Esophagus muscularis mucosa (tissue), 4 donors: ENCODE results near the gene EFCAB14. TPM values are rescaled to one million over a fixed set of nuclear protein-coding genes. Genes with fewer than 3 reads are reported as not detected.
"Not testable (repeated sequence)": the region's sequence is repeated elsewhere in the genome, so short reads cannot be mapped to it uniquely, and the experiment has no call there.

Source experiments
- DNase-seq: peaks from one replicate; pipeline ENCODE4 v3.0.0-alpha.2; 2017; ENCODE audit errors: extremely low spot score
- H3K27ac ChIP-seq, 4 donors: fragments of 200-600 bp; sonication (generic); replicated peaks in 1 of 4; 1 replicate in 3 of 4; 2 replicates in 1 of 4; pipeline ENCODE4 v1.5.1; 2016 to 2019; ENCODE audit warnings: mild to moderate bottlenecking in 1 of 4
- H3K27me3 ChIP-seq, 4 donors: fragments of 200-600 bp; sonication (generic); one replicate each; pipeline versions ENCODE4 v1.5.1 to v1.6.0; 2016 to 2019
- H3K36me3 ChIP-seq, 4 donors: fragments of 200-600 bp; sonication (generic); one replicate each; pipeline ENCODE4 v1.5.1; 2016 to 2019
- H3K4me1 ChIP-seq, 4 donors: fragments of 200-600 bp; sonication (generic); one replicate each; pipeline ENCODE4 v1.5.1; 2016 to 2019
- H3K4me3 ChIP-seq, 4 donors: fragments of 200-600 bp; sonication (generic); 1 replicate in 2 of 4; 2 replicates in 2 of 4; pipeline ENCODE4 v1.5.1; 2016 to 2019; ENCODE audit warnings: mild to moderate bottlenecking in 4 of 4, moderate library complexity in 1 of 4
- H3K9me3 ChIP-seq, 4 donors: fragments of 200-600 bp; sonication (generic); 1 replicate in 3 of 4; 2 replicates in 1 of 4; pipeline ENCODE4 v1.5.1; 2016 to 2019
- EP300 ChIP-seq: sonication (generic); formaldehyde crosslinking; IDR thresholded peaks from one replicate; pipeline ENCODE4 v1.6.1; 2017; ENCODE audit warnings: antibody characterized with exemption
- POLR2A ChIP-seq: fragments of 450-650 bp; IDR thresholded peaks from one replicate; pipeline ENCODE4 v1.6.1; 2017; ENCODE audit warnings: antibody characterized with exemption, moderate library complexity, mild to moderate bottlenecking, low read depth
- POLR2AphosphoS5 ChIP-seq, 2 donors: sonication (generic); formaldehyde crosslinking; IDR thresholded peaks; one replicate each; pipeline ENCODE4 v1.6.1; 2017; ENCODE audit warnings: antibody characterized with exemption in 2 of 2
- WGBS: methylation state at CpG from one replicate; pipeline ENCODE4 v1.1.5; 2018; 5-methylcytosine and 5-hydroxymethylcytosine counted together
- intact Hi-C: fragments of 100-400 bp; cut with DNase I; formaldehyde crosslinking; loops from one replicate; pipeline ENCODE4 v1.15.1; 2023
- total RNA-seq, 4 donors: library from RNA; depleted of rRNA; stranded (reverse); fragments of >200 nt; gene quantifications; one replicate each; pipeline versions ENCODE4 v1.1.0 to v1.2.1, GENCODE V29; 2016
- TF ChIP-seq, protein P1 (sequence below), 3 experiments: fragments of 200-600 bp in 2 of 3; fragments of 450-650 bp in 1 of 3; sonication (generic) in 2 of 3; IDR thresholded peaks; one replicate each; pipeline ENCODE4 v1.5.1; 2017 to 2019; ENCODE audit warnings: antibody characterized with exemption in 3 of 3, mild to moderate bottlenecking in 2 of 3, moderate library complexity in 1 of 3

EFCAB14 gene
- total RNA-seq, 4 donors from 2014 or later = 83.5 to 113 (median 104) TPM

DNA sequence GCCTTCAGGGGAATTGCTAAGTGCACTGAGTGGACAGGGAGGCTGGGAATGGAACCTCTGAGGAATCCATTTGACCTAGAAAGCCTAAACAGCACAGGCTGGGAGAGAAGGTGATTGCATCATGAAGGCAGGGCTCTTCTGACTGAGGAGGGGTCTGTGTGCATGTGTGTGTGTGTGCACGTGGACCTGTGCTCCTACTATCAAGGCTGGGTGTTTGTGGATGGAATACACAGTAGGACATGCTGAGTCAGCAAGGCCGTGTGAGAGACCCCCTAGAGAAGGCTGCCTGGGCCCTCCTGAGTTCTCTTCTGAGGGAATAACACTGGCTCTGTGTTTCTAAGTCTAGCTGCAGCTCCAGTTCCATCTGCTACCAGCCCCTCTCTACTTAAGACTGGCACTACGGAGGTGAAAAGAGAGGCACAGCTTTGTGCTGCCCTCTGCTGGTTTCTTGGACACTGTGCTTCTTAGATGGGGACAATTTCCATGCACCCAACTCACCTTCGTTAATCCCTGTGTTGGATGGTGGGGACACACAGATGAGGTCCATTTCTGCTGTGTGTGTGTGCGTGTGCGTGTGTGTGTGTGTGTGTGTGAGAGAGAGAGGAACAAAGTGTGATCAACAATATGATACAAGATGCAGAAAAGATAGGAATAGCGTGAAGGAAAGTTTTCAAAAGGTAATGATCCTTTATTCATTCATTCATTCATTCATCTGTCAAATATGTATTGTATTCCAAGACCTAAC, 6.2 kb upstream of the EFCAB14 start:
- Histone ChIP-seq H3K36me3 (no peaks in the 10 kb centered on the region), H3K27me3 (peaks cover 0 to 17% (median 0%) of the 10 kb centered on the region in 4 donors), H3K27ac (no peak overlapping the region), H3K9me3 (no peaks in the 10 kb centered on the region), H3K4me3 (no peak overlapping the region), H3K4me1 (peaks cover 5 to 8% (median 6%) of the 10 kb centered on the region in 4 donors)
- TF ChIP-seq, protein P1, sequence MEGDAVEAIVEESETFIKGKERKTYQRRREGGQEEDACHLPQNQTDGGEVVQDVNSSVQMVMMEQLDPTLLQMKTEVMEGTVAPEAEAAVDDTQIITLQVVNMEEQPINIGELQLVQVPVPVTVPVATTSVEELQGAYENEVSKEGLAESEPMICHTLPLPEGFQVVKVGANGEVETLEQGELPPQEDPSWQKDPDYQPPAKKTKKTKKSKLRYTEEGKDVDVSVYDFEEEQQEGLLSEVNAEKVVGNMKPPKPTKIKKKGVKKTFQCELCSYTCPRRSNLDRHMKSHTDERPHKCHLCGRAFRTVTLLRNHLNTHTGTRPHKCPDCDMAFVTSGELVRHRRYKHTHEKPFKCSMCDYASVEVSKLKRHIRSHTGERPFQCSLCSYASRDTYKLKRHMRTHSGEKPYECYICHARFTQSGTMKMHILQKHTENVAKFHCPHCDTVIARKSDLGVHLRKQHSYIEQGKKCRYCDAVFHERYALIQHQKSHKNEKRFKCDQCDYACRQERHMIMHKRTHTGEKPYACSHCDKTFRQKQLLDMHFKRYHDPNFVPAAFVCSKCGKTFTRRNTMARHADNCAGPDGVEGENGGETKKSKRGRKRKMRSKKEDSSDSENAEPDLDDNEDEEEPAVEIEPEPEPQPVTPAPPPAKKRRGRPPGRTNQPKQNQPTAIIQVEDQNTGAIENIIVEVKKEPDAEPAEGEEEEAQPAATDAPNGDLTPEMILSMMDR (IDR thresholded peaks at IDR 0.05) = peak; percentile 75 to 91 (median 88)
- no peak for TF ChIP-seq POLR2A
- TF ChIP-seq POLR2AphosphoS5 (IDR thresholded peaks at IDR 0.05) = peak in 1 of 2 donors; percentile 55
- TF ChIP-seq EP300 = no peak
- WGBS = 21% methylated on average over 7 of the region's 7 CpGs
- intact Hi-C loops = loop anchor here (2.0 kb wide), 2 partner anchors 102 to 278 kb away; no protein-coding TSS in a partner anchor
- no peak for DNase-seq

DNA sequence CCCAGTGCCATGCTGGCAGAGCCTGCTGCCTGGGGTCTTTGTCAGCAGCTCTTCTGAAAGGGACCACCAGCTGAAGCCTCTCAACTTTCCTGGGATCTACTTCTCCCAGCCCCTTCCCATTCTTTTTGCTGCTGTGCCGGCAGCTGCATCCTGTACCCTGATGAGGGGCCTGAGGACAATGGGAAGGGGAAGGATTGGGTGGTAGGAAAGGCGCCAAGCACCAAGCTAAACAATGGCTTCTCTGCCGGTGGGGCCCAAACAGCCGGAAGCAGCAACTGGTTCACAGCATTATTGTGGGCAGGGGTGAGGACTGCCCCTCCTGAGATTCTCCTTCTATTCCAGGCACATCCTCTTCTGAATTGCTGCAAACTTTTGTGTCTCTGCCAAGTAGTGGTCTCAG, 5.0 kb upstream of the EFCAB14 start:
- H3K36me3 ChIP-seq = no peaks in the 10 kb centered on the region
- intact Hi-C loops = loop anchor here (2.0 kb wide), 2 partner anchors 101 to 277 kb away; no protein-coding TSS in a partner anchor
- no peak overlapping the region for H3K27ac ChIP-seq
- H3K4me1 ChIP-seq = peaks cover 12 to 16% (median 15%) of the 10 kb centered on the region in 4 donors
- WGBS = 74% methylated on average over 4 of the region's 4 CpGs
- no peak for TF ChIP-seq POLR2AphosphoS5 (IDR thresholded peaks at IDR 0.05)
- no peak for DNase-seq
- peaks cover 0 to 11% (median 0%) of the 10 kb centered on the region in 4 donors for H3K27me3 ChIP-seq
- no peaks in the 10 kb centered on the region for H3K9me3 ChIP-seq
- no peak overlapping the region for H3K4me3 ChIP-seq

DNA sequence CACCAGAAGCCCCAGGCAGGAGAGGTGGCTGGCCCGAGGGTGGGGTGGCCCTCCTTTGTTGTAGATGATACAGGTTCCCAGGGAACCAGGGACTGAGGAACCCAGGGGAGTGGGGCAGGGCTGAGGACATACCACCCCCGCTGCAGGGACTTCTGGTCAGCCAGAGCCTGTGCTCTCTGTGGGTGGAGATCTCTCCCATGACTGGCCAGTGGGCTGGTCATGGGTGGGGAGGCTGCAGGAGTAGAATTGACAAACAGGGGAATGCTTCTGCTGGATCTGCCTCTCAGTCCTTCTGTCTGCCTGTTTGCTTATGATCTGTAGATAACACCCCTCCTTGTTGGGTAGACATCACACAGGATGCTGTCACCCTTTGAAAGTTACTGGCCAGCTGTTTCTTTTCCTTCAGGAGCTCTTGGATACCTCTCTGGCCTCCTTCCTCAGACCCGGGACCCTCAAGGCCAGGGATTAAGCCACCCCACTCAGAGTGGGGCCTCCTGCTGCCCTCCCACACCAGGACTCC, 2.8 kb upstream of the EFCAB14 start:
- TF ChIP-seq, protein P1 (IDR thresholded peaks at IDR 0.05) = no peak
- TF ChIP-seq POLR2AphosphoS5 (IDR thresholded peaks at IDR 0.05) = no peak
- TF ChIP-seq EP300 = no peak
- no peak for TF ChIP-seq POLR2A
- 29% methylated on average over 2 of the region's 3 CpGs for WGBS
- intact Hi-C loops = no loop called here
- no peak overlapping the region for H3K4me3 ChIP-seq
- no peaks in the 10 kb centered on the region for H3K36me3 ChIP-seq
- no peaks in the 10 kb centered on the region for H3K27me3 ChIP-seq
- no peaks in the 10 kb centered on the region for H3K9me3 ChIP-seq
- DNase-seq = no peak
- H3K4me1 ChIP-seq = peaks cover 29 to 33% (median 31%) of the 10 kb centered on the region in 4 donors
- no peak overlapping the region for H3K27ac ChIP-seq

DNA sequence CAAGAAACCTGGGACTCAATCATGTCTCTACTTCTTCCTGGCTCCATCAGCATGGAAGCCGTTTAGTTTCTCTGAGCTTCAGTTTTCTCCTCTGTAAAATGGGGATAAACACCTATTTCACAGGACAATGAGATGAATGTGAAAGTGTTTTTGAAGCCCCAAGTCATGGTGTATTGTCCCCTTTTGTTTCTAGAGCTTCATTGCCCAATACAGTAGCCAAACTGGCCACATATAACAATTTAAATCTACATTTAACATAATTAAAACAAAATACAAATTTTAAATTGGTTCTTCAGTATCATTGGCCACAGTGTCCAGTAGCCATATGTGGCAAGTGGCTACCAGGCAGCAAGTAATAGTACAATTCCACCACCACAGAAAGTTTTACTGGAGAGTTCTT, 2.3 kb upstream of the EFCAB14 start:
- Histone ChIP-seq H3K9me3 (no peaks in the 10 kb centered on the region), H3K27ac (no peak overlapping the region), H3K27me3 (no peaks in the 10 kb centered on the region), H3K36me3 (peaks cover 0 to 3% (median 0%) of the 10 kb centered on the region in 4 donors), H3K4me3 (no peak overlapping the region), H3K4me1 (peaks cover 34 to 38% (median 36%) of the 10 kb centered on the region in 4 donors)
- no peak for TF ChIP-seq POLR2AphosphoS5 (IDR thresholded peaks at IDR 0.05)
- TF ChIP-seq, protein P1 (IDR thresholded peaks at IDR 0.05) = no peak
- no peak for TF ChIP-seq EP300
- no peak for TF ChIP-seq POLR2A
- DNase-seq = no peak
- intact Hi-C loops = no loop called here
- WGBS = 91% methylated on average over 1 of the region's 1 CpG

DNA sequence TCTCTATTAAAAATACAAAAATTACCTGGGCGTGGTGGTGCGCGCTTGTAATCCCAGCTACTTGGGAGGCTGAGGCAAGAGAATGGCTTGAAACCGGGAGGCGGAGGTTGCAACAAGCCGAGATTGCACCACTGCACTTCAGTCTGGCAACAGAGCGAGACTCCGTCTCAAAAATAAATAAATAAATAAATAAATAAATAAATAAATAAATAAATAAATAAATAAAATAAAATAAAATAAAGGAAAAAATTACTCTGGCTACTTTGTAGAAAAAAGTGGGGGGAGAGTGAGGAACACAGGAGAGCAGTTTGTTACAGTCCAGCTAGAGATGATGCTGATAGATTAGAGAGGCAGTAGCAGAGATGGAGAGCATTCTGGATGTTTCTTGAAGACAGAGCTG, 1.4 kb upstream of the EFCAB14 start:
- 95% methylated on average over 8 of the region's 8 CpGs for WGBS
- H3K27me3 ChIP-seq, intact Hi-C loops, DNase-seq, H3K4me3 ChIP-seq, H3K9me3 ChIP-seq, H3K27ac ChIP-seq: not testable (repeated sequence)
- Histone ChIP-seq H3K4me1 (peaks cover 35 to 44% (median 37%) of the 10 kb centered on the region in 4 donors), H3K36me3 (peaks cover 6 to 12% (median 6%) of the 10 kb centered on the region in 4 donors)
